K562 (cell line): ENCODE measurements around the gene SMG7. TPM values are rescaled to one million over a fixed set of nuclear protein-coding genes. Genes with fewer than 3 reads are reported as not detected.

ENCODE experiments used
- ATAC-seq: fragments of 200-7000 bp; cut with Tn5 transposase; 3 replicates; pipeline ENCODE4 v1.9.1; 2020; ENCODE audit warnings: moderate library complexity
- BruUV-seq: library from RNA; stranded (reverse); fragments of 400-500 nt; replicated peaks from 2 replicates; lab custom pipeline; 2021; lab: Mats Ljungman, UMichigan
- CTCF ChIA-PET: fragments of 300-600 bp; formaldehyde crosslinking; extraction: SDS; loops from one replicate; lab custom pipeline; 2021; ENCODE audit warnings: low intra/inter-chr PET ratio; lab: Yijun Ruan, JAX
- POLR2A ChIA-PET: fragments of 300-600, 350-650 bp; sonication (Branson Sonifier 250); formaldehyde crosslinking; extraction: SDS; loops from one replicate; lab custom pipeline; 2021; ENCODE audit warnings: antibody characterized with exemption, inconsistent platforms; lab: Yijun Ruan, JAX
- DNase-seq, 4 experiments: peaks; one replicate each; pipeline versions ENCODE4 v3.0.0 to v3.0.0-alpha.2; 2011 to 2018; ENCODE audit warnings: low spot score in 3 of 4, mixed read lengths in 3 of 4; ENCODE audit errors: extremely low read depth in 1 of 4
- FAIRE-seq: peaks from 2 replicates; lab custom pipeline; 2011; peaks lifted over from hg19 to GRCh38; lab: Jason Lieb, UNC
- H2AFZ ChIP-seq: 2 replicates; pipeline ENCODE4 v1.6.0; 2011; ENCODE audit warnings: low read depth, low read length, control low read depth, inconsistent platforms
- H3K27ac ChIP-seq: fragments of 200-600 bp; 3 replicates; pipeline ENCODE4 v1.8.0; 2011; ENCODE audit warnings: low read depth, mild to moderate bottlenecking, control low read depth, inconsistent platforms, low read length, moderate library complexity, mixed read lengths; ENCODE audit errors: extremely low read depth
- H3K27me3 ChIP-seq, 2 experiments: fragments of 300-600 bp in 1 of 2; 2 replicates in 1 of 2; 3 replicates in 1 of 2; pipeline versions ENCODE4 v1.6.0 to v1.8.0; 2011; ENCODE audit warnings: inconsistent platforms in 2 of 2, low read length in 2 of 2, mild to moderate bottlenecking in 1 of 2, mixed read lengths in 1 of 2, moderate library complexity in 1 of 2; ENCODE audit not compliant: control insufficient read depth in 2 of 2, insufficient read depth in 2 of 2
- H3K36me3 ChIP-seq: fragments of 300-600 bp; 3 replicates; pipeline ENCODE4 v1.8.0; 2011; ENCODE audit warnings: mild to moderate bottlenecking, low read length, inconsistent platforms; ENCODE audit not compliant: control insufficient read depth, insufficient read depth
- H3K4me1 ChIP-seq, 2 experiments: fragments of 200-600 bp in 1 of 2; replicated peaks in 1 of 2; 2 replicates in 1 of 2; 3 replicates in 1 of 2; pipeline versions ENCODE4 v1.5.1 to v1.8.0; 2011; ENCODE audit warnings: inconsistent platforms in 2 of 2, low read length in 2 of 2, mild to moderate bottlenecking in 1 of 2, mixed read lengths in 1 of 2, moderate library complexity in 1 of 2; ENCODE audit not compliant: control insufficient read depth in 2 of 2, insufficient read depth in 2 of 2
- H3K4me2 ChIP-seq: 2 replicates; pipeline ENCODE4 v1.6.1; 2011; ENCODE audit warnings: low read length, control low read depth, inconsistent platforms, mixed read lengths; ENCODE audit not compliant: insufficient read depth
- H3K4me3 ChIP-seq: fragments of 200-600 bp; sonication (generic), shearing (Covaris generic); 2 replicates; pipeline ENCODE4 v1.5.1; 2016; ENCODE audit warnings: control low read depth, inconsistent platforms
- H3K79me2 ChIP-seq: fragments of 200-600 bp; 3 replicates; pipeline ENCODE4 v1.8.0; 2011; ENCODE audit warnings: low read length, inconsistent platforms; ENCODE audit not compliant: control insufficient read depth, insufficient read depth
- H3K9ac ChIP-seq, 2 experiments: 2 replicates each; pipeline versions ENCODE4 v1.6.0 to v1.6.1; 2011; ENCODE audit warnings: low read depth in 2 of 2, low read length in 2 of 2, control low read depth in 1 of 2, inconsistent platforms in 1 of 2, mild to moderate bottlenecking in 1 of 2, mixed read lengths in 1 of 2; ENCODE audit not compliant: insufficient read depth in 1 of 2
- H3K9me1 ChIP-seq: one replicate; pipeline ENCODE4 v1.6.0; 2011; ENCODE audit warnings: inconsistent platforms, mild to moderate bottlenecking, low read length, moderate library complexity; ENCODE audit not compliant: control insufficient read depth, insufficient read depth
- H3K9me3 ChIP-seq: replicated peaks from 2 replicates; pipeline ENCODE4 v1.5.1; 2011; ENCODE audit warnings: low read depth, low read length, inconsistent platforms; ENCODE audit not compliant: control insufficient read depth, insufficient read depth
- H4K20me1 ChIP-seq: replicated peaks from 2 replicates; pipeline ENCODE4 v1.6.1; 2011; ENCODE audit warnings: low read length, inconsistent platforms, mixed read lengths; ENCODE audit not compliant: control insufficient read depth, insufficient read depth
- HDAC1 ChIP-seq, 2 experiments: fragments of 450-650 bp; IDR thresholded peaks; 2 replicates each; pipeline ENCODE4 v1.6.1; 2016 to 2017; ENCODE audit warnings: inconsistent platforms in 1 of 2, mild to moderate bottlenecking in 1 of 2, moderate library complexity in 1 of 2
- IRF9 ChIP-seq: fragments of 450-650 bp; IDR thresholded peaks from 2 replicates; pipeline ENCODE4 v1.6.1; 2016; ENCODE audit warnings: missing biosample characterization, missing genetic modification characterization
- KHSRP ChIP-seq: fragments of 450-650 bp; IDR thresholded peaks from 2 replicates; pipeline ENCODE4 v1.6.1; 2017
- MGA ChIP-seq: fragments of 450-650 bp; IDR thresholded peaks from 2 replicates; pipeline ENCODE4 v1.6.1; 2016; ENCODE audit warnings: mild to moderate bottlenecking, moderate library complexity
- PHB2 ChIP-seq: fragments of 450-650 bp; IDR thresholded peaks from 2 replicates; pipeline ENCODE4 v1.6.1; 2017; ENCODE audit warnings: low read depth
- TEAD4 ChIP-seq, 2 experiments: sonication (generic) in 1 of 2; formaldehyde crosslinking in 1 of 2; IDR thresholded peaks; 2 replicates each; pipeline versions ENCODE4 v1.6.1 to v1.8.0; 2012 to 2022; ENCODE audit warnings: borderline replicate concordance in 1 of 2, inconsistent platforms in 1 of 2, low read length in 1 of 2, mild to moderate bottlenecking in 1 of 2, missing genetic modification reagents in 1 of 2
- ZBTB34 ChIP-seq: fragments of 250-450 bp; sonication (Bioruptor Pico); IDR thresholded peaks from 2 replicates; pipeline ENCODE4 v1.8.0; 2021; ENCODE audit warnings: mild to moderate bottlenecking, moderate library complexity
- ZNF561 ChIP-seq: fragments of 450-650 bp; formaldehyde crosslinking; conservative IDR thresholded peaks from 2 replicates; pipeline ENCODE4 v1.4.0; 2020; ENCODE audit warnings: mild to moderate bottlenecking, moderate library complexity
- WGBS: fragments of 100-300 bp; shearing (Covaris generic); methylation state at CpG from one replicate; pipeline ENCODE4 v1.1.6; 2016; ENCODE audit warnings: low coverage, mixed read lengths; ENCODE audit not compliant: insufficient coverage; ENCODE audit errors: missing lambda C conversion rate; 5-methylcytosine and 5-hydroxymethylcytosine counted together
- in situ Hi-C: fragments of 300-500 bp; cut with MboI; formaldehyde crosslinking; loops from 4 replicates; pipeline ENCODE4 v1.15.0; 2018; ENCODE audit warnings: inconsistent platforms, mixed read lengths
- intact Hi-C: fragments of 100-400 bp; cut with micrococcal nuclease; formaldehyde crosslinking; loops from 2 replicates; pipeline ENCODE4 v1.14.2; 2022
- polyA plus RNA-seq, 8 experiments: library from polyadenylated mRNA; depleted of rRNA in 4 of 8; stranded (reverse) in 5 of 8; unstranded in 3 of 8; fragments of >200 nt; fragmentation: Nextera tagmentation in 2 of 8; fragmentation: Illumina TruSeq in 1 of 8; extraction: Ambion mirVana in 2 of 8; extraction: Trizol in 1 of 8; gene quantifications; 2 replicates each; pipeline versions ENCODE4 v1.2.1 to v1.2.3, GENCODE V29; 2011 to 2014; ENCODE audit warnings: inconsistent platforms in 1 of 8, missing spikeins in 1 of 8
- total RNA-seq, 7 experiments: library from RNA; depleted of rRNA in 6 of 7; stranded (reverse); fragments of >200 nt in 6 of 7; fragmentation: Illumina TruSeq in 2 of 7; extraction: Trizol in 2 of 7; gene quantifications; 2 replicates each; pipeline versions ENCODE4 v1.2.1 to v1.2.3, GENCODE V29; 2011 to 2021; ENCODE audit warnings: low replicate concordance in 1 of 7
- TF ChIP-seq, protein P1 (sequence below): fragments of 250-450 bp; sonication (Bioruptor Pico); IDR thresholded peaks from 2 replicates; pipeline ENCODE4 v1.8.0; 2021; ENCODE audit warnings: moderate library complexity, mild to moderate bottlenecking, inconsistent platforms

Gene SMG7
- total and polyA plus RNA-seq, 9 of the 15 experiments (the other 6 are each of a cell fraction or from before 2014, with no cell fraction given): 12.4 to 74.6 (median 29.0) TPM

DNA sequence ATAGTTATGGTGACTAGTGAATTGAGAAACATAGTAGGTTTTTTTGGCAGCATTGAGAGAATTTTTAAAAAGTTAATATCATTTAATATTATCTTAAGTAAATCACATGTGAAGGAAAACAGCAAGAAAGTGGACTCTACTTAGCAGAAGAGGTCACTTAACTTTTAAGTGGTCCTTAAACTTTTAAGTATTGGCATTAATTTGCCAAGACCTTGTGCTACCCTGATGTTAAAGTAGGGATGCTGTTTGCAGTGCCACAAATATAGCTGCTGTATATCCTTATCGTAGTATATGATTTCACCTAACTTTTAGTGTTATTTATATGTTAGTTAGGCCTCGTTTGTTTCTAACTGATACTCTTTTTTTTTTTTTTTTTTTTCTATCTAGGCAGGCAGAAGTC, 40.2 kb downstream of the SMG7 start:
- Histone ChIP-seq H4K20me1 (no peaks in the 10 kb centered on the region), H3K27me3 (no peaks in the 10 kb centered on the region), H3K4me3 (no peak overlapping the region), H2AFZ (no peak overlapping the region), H3K4me1 (no peaks in the 10 kb centered on the region), H3K9ac (no peak overlapping the region), H3K9me3 (no peaks in the 10 kb centered on the region), H3K4me2 (no peak overlapping the region), H3K27ac (no peak overlapping the region), H3K36me3 (peaks cover 35% of the 10 kb centered on the region), H3K9me1 (no peaks in the 10 kb centered on the region), H3K79me2 (peaks cover 51% of the 10 kb centered on the region)
- CTCF ChIA-PET: no interaction called here
- ATAC-seq (no peak), DNase-seq (no peak), FAIRE-seq (no peak)
- POLR2A ChIA-PET: interaction anchor here (1.0 to 1.5 kb wide), 3 partner anchors 10 to 673 kb away, joined by 3 to 4 read pairs (median 3); no protein-coding TSS in a partner anchor
- in situ Hi-C loops: no loop called here
- intact Hi-C loops: no loop called here
- WGBS: 84% methylated on average over 2 of the region's 2 CpGs
- no TSS peak for BruUV-seq
- TF ChIP-seq TEAD4 (IDR thresholded peaks at IDR 0.05; ENCODE audit: low read length) (no peak), TEAD4 (CRISPR knock-in tag; IDR thresholded peaks at IDR 0.05; ENCODE audit: borderline replicate concordance) (no peak), IRF9 (tag) (no peak), PHB2 (no peak), KHSRP (no peak), ZBTB34 (no peak), ZNF561 (CRISPR knock-in tag) (no peak), MGA (no peak), HDAC1 (IDR thresholded peaks at IDR 0.05) (no peak)
- TF ChIP-seq, protein P1, sequence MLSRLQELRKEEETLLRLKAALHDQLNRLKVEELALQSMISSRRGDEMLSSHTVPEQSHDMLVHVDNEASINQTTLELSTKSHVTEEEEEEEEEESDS (CRISPR knock-in tag): no peak
